GM23338 (cell line): Measurements from ENCODE around the gene PALLD. TPM values are rescaled to one million over a fixed set of nuclear protein-coding genes. Genes with fewer than 3 reads are reported as not detected.
A peak's percentile ranks its signal among the peaks of the same experiment; 100 is the strongest.

Experiments
- ATAC-seq: fragments of 200-7000 bp; cut with Tn5 transposase; 3 replicates; pipeline ENCODE4 v1.9.1; 2020
- DNase-seq: peaks from one replicate; pipeline ENCODE4 v3.0.0-alpha.2; 2015; ENCODE audit warnings: low spot score
- H2AFZ ChIP-seq: fragments of 200-600 bp; sonication (generic); 2 replicates; pipeline ENCODE4 v1.8.0; 2016; ENCODE audit warnings: antibody characterized with exemption, mild to moderate bottlenecking, moderate library complexity
- H3F3A ChIP-seq: fragments of 200-600 bp; sonication (generic); replicated peaks from 2 replicates; pipeline ENCODE4 v1.8.0; 2017; ENCODE audit warnings: antibody characterized with exemption, mixed run types, low read depth
- H3K27ac ChIP-seq: fragments of 200-600 bp; sonication (generic); 2 replicates; pipeline ENCODE4 v1.6.1; 2016; ENCODE audit warnings: low read depth
- H3K27me3 ChIP-seq: fragments of 200-600 bp; sonication (generic); 2 replicates; pipeline ENCODE4 v1.8.0; 2016; ENCODE audit warnings: mild to moderate bottlenecking, mixed run types, moderate library complexity; ENCODE audit not compliant: insufficient read depth
- H3K36me3 ChIP-seq: fragments of 200-600 bp; sonication (generic); 2 replicates; pipeline ENCODE4 v1.8.0; 2016; ENCODE audit warnings: mild to moderate bottlenecking; ENCODE audit not compliant: insufficient read depth
- H3K4me1 ChIP-seq: fragments of 200-600 bp; sonication (generic); 2 replicates; pipeline ENCODE4 v1.8.0; 2016; ENCODE audit warnings: mild to moderate bottlenecking, moderate library complexity; ENCODE audit not compliant: insufficient read depth
- H3K4me2 ChIP-seq: fragments of 200-600 bp; sonication (generic); 2 replicates; pipeline ENCODE4 v1.7.1; 2017; ENCODE audit warnings: mixed run types
- H3K4me3 ChIP-seq: fragments of 200-600 bp; sonication (generic); 2 replicates; pipeline ENCODE4 v1.6.1; 2016; ENCODE audit warnings: mixed run types
- H3K79me2 ChIP-seq: fragments of 200-600 bp; sonication (generic); replicated peaks from 2 replicates; pipeline ENCODE4 v1.8.0; 2017; ENCODE audit warnings: mild to moderate bottlenecking; ENCODE audit not compliant: insufficient read depth
- H3K9me2 ChIP-seq: fragments of 200-600 bp; sonication (generic); 2 replicates; pipeline ENCODE4 v1.8.0; 2017; ENCODE audit not compliant: insufficient read depth
- H4K20me1 ChIP-seq: fragments of 200-600 bp; sonication (generic); replicated peaks from 2 replicates; pipeline ENCODE4 v1.8.0; 2017; ENCODE audit warnings: mild to moderate bottlenecking; ENCODE audit not compliant: insufficient read depth
- H3K27ac Mint-ChIP-seq: 2 replicates; pipeline ENCODE4 v1.8.0; 2020; ENCODE audit warnings: inconsistent platforms, mild to moderate bottlenecking, moderate library complexity, mixed read lengths
- H3K27me3 Mint-ChIP-seq: 3 replicates; pipeline ENCODE4 v1.8.0; 2022; ENCODE audit warnings: low read depth, mild to moderate bottlenecking, moderate library complexity, mixed read lengths, inconsistent platforms; ENCODE audit not compliant: insufficient read depth, poor library complexity
- H3K36me3 Mint-ChIP-seq: 3 replicates; pipeline ENCODE4 v1.8.0; 2021; ENCODE audit warnings: low read depth, mild to moderate bottlenecking, inconsistent platforms, moderate library complexity, mixed read lengths
- H3K4me1 Mint-ChIP-seq: 3 replicates; pipeline ENCODE4 v1.8.0; 2020; ENCODE audit warnings: mild to moderate bottlenecking, inconsistent platforms, mixed read lengths
- H3K4me3 Mint-ChIP-seq: 3 replicates; pipeline ENCODE4 v1.8.0; 2021; ENCODE audit warnings: moderate library complexity, mild to moderate bottlenecking, inconsistent platforms, mixed read lengths
- H3K9me3 Mint-ChIP-seq: 3 replicates; pipeline ENCODE4 v1.8.0; 2020; ENCODE audit warnings: moderate library complexity, mild to moderate bottlenecking, inconsistent platforms, mixed read lengths
- CREB1 ChIP-seq: fragments of 250-450 bp; sonication (Bioruptor Pico); IDR thresholded peaks from 2 replicates; pipeline ENCODE4 v1.5.0; 2020; ENCODE audit warnings: low read depth, mild to moderate bottlenecking, moderate library complexity
- EZH2 ChIP-seq: fragments of 200-600 bp; sonication (generic); IDR thresholded peaks from one replicate; pipeline ENCODE4 v1.8.0; 2017; ENCODE audit warnings: antibody characterized with exemption, mild to moderate bottlenecking, low read depth; ENCODE audit not compliant: unreplicated experiment
- EZH2phosphoT487 ChIP-seq: fragments of 200-600 bp; sonication (generic); IDR thresholded peaks from one replicate; pipeline ENCODE4 v1.8.1; 2018; ENCODE audit warnings: antibody characterized with exemption; ENCODE audit not compliant: unreplicated experiment
- POLR2AphosphoS5 ChIP-seq: IDR thresholded peaks from 2 replicates; pipeline ENCODE4 v1.6.1; 2016; ENCODE audit warnings: antibody characterized with exemption, low read depth
- STAT1 ChIP-seq: IDR thresholded peaks from one replicate; pipeline ENCODE4 v1.6.1; 2016; ENCODE audit warnings: antibody characterized with exemption; ENCODE audit not compliant: unreplicated experiment
- polyA plus RNA-seq: library from polyadenylated mRNA; unstranded; fragments of >200 nt; fragmentation: Nextera tagmentation; extraction: Ambion mirVana; gene quantifications from 2 replicates; pipeline ENCODE4 v1.2.1, GENCODE V29; 2016
- total RNA-seq: library from RNA; depleted of rRNA; stranded (reverse); fragments of >200 nt; shearing (Covaris generic); gene quantifications from 2 replicates; pipeline ENCODE4 v1.2.3, GENCODE V29; 2014
- TF ChIP-seq, protein P1 (sequence below): fragments of 250-450 bp; sonication (Bioruptor Pico); IDR thresholded peaks from 2 replicates; pipeline ENCODE4 v1.5.0; 2020; ENCODE audit warnings: mild to moderate bottlenecking, moderate library complexity
- TF ChIP-seq, protein P2 (sequence below): IDR thresholded peaks from 2 replicates; pipeline ENCODE4 v1.6.1; 2016; ENCODE audit warnings: antibody characterized with exemption
- TF ChIP-seq, protein P3 (sequence below), 2 experiments: fragments of 200-600 bp in 1 of 2; sonication (generic) in 1 of 2; conservative IDR thresholded peaks; 2 replicates each; pipeline versions ENCODE4 v1.5.1 to v1.6.1; 2016 to 2017; ENCODE audit warnings: antibody characterized with exemption in 2 of 2, low read depth in 2 of 2, mild to moderate bottlenecking in 2 of 2, moderate library complexity in 1 of 2

Gene PALLD
- total and polyA plus RNA-seq, 2 experiments from 2014 or later: 13.1 to 30.2 TPM

DNA sequence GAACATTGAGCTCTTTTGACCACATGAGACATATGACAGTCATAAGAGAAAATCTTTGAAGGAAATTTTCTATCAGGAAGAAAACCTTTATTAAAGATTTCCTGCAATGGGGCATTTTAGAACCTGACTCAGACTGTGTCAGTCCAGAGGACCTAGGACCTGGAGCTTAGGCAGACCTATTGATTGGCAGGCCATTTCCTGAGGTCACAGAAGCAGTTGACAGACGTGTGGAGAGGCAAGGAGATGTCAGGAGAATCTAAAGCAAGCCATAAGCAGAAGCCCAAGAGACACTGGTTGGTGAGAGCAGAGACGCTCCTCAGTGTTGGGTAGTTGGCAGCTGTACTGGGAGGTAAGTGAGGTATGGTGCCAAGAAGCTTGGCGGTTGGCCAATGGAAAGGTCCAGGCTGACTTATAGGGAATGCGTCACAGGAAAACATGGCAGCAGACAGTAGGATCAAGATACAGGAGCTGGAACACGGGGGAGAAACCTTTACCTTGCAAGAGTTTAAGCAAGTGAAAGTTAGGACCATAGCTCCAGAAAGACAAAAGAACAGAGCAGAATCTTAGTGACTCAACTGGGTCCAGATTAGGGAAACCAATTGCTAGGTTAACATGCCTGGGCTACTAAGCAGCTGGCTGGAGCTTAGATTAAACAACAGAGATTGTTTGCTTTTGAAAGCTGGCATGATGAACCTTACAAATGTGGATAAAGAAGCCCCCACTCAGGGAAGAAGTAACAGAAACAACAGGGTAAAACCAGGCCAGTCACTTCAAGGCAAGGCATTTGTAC, 18.6 kb downstream of the PALLD start:
- no peak overlapping the region for H3K27ac Mint-ChIP-seq
- no peak for DNase-seq
- Histone ChIP-seq H3K9me2 (peaks cover 2% of the 10 kb centered on the region; the same call in 1 of the 2 replicates), H3K79me2 (no peaks in the 10 kb centered on the region), H3K4me2 (no peak overlapping the region), H3K27me3 (no peaks in the 10 kb centered on the region), H3K36me3 (no peaks in the 10 kb centered on the region), H2AFZ (peak overlapping the region; percentile 23; the same call in 1 of the 2 replicates), H3K4me1 (no peaks in the 10 kb centered on the region), H4K20me1 (no peaks in the 10 kb centered on the region; the same call in 1 of the 2 replicates), H3K27ac (no peak overlapping the region), H3K4me3 (no peak overlapping the region), H3F3A (no peaks in the 10 kb centered on the region)
- no peak overlapping the region for H3K4me3 Mint-ChIP-seq
- no peaks in the 10 kb centered on the region for H3K9me3 Mint-ChIP-seq
- no peaks in the 10 kb centered on the region for H3K36me3 Mint-ChIP-seq
- no peaks in the 10 kb centered on the region for H3K4me1 Mint-ChIP-seq
- no peak for ATAC-seq
- TF ChIP-seq, protein P1, sequence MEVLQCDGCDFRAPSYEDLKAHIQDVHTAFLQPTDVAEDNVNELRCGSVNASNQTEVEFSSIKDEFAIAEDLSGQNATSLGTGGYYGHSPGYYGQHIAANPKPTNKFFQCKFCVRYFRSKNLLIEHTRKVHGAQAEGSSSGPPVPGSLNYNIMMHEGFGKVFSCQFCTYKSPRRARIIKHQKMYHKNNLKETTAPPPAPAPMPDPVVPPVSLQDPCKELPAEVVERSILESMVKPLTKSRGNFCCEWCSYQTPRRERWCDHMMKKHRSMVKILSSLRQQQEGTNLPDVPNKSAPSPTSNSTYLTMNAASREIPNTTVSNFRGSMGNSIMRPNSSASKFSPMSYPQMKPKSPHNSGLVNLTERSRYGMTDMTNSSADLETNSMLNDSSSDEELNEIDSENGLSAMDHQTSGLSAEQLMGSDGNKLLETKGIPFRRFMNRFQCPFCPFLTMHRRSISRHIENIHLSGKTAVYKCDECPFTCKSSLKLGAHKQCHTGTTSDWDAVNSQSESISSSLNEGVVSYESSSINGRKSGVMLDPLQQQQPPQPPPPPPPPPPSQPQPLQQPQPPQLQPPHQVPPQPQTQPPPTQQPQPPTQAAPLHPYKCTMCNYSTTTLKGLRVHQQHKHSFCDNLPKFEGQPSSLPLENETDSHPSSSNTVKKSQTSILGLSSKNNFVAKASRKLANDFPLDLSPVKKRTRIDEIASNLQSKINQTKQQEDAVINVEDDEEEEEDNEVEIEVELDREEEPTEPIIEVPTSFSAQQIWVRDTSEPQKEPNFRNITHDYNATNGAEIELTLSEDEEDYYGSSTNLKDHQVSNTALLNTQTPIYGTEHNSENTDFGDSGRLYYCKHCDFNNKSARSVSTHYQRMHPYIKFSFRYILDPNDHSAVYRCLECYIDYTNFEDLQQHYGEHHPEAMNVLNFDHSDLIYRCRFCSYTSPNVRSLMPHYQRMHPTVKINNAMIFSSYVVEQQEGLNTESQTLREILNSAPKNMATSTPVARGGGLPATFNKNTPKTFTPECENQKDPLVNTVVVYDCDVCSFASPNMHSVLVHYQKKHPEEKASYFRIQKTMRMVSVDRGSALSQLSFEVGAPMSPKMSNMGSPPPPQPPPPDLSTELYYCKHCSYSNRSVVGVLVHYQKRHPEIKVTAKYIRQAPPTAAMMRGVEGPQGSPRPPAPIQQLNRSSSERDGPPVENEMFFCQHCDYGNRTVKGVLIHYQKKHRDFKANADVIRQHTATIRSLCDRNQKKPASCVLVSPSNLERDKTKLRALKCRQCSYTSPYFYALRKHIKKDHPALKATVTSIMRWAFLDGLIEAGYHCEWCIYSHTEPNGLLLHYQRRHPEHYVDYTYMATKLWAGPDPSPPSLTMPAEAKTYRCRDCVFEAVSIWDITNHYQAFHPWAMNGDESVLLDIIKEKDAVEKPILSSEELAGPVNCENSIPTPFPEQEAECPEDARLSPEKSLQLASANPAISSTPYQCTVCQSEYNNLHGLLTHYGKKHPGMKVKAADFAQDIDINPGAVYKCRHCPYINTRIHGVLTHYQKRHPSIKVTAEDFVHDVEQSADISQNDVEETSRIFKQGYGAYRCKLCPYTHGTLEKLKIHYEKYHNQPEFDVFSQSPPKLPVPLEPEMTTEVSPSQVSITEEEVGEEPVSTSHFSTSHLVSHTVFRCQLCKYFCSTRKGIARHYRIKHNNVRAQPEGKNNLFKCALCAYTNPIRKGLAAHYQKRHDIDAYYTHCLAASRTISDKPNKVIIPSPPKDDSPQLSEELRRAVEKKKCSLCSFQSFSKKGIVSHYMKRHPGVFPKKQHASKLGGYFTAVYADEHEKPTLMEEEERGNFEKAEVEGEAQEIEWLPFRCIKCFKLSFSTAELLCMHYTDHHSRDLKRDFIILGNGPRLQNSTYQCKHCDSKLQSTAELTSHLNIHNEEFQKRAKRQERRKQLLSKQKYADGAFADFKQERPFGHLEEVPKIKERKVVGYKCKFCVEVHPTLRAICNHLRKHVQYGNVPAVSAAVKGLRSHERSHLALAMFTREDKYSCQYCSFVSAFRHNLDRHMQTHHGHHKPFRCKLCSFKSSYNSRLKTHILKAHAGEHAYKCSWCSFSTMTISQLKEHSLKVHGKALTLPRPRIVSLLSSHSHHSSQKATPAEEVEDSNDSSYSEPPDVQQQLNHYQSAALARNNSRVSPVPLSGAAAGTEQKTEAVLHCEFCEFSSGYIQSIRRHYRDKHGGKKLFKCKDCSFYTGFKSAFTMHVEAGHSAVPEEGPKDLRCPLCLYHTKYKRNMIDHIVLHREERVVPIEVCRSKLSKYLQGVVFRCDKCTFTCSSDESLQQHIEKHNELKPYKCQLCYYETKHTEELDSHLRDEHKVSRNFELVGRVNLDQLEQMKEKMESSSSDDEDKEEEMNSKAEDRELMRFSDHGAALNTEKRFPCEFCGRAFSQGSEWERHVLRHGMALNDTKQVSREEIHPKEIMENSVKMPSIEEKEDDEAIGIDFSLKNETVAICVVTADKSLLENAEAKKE: no peak
- H3K27me3 Mint-ChIP-seq: peaks cover 1% of the 10 kb centered on the region

DNA sequence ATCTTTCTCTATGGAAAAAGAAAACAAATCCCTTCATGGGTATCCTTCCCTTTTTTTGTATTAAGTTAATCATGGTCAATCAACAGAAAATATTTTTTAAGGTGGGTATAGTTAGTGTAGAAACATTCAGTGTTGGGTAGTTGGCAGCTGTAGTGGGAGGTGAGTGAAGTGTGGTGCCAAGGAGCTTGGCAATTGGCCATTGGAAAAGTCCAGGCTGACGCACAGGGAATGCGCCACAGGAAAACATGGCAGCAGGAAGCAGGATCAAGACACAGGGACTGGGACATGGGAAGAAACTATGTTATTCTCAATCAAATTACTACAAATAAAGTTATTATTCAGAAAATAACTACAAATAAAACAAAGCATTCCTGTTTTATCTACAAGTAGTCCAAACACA, 20.0 kb downstream of the PALLD start:
- no peak overlapping the region for H3K27ac ChIP-seq
- H3K79me2 ChIP-seq: no peaks in the 10 kb centered on the region
- H3K27me3 Mint-ChIP-seq: peaks cover 1% of the 10 kb centered on the region
- no peaks in the 10 kb centered on the region for H3K4me1 ChIP-seq
- H3K4me3 Mint-ChIP-seq: no peak overlapping the region
- no peak overlapping the region for H2AFZ ChIP-seq
- H3K36me3 ChIP-seq: no peaks in the 10 kb centered on the region
- no peak overlapping the region for H3K4me2 ChIP-seq
- H3K9me3 Mint-ChIP-seq: no peaks in the 10 kb centered on the region
- H4K20me1 ChIP-seq: no peaks in the 10 kb centered on the region
- DNase-seq (no peak), ATAC-seq (no peak)
- H3K9me2 ChIP-seq: peaks cover 5% of the 10 kb centered on the region; the same call in 1 of the 2 replicates
- H3K27me3 ChIP-seq: no peaks in the 10 kb centered on the region
- TF ChIP-seq, protein P2, sequence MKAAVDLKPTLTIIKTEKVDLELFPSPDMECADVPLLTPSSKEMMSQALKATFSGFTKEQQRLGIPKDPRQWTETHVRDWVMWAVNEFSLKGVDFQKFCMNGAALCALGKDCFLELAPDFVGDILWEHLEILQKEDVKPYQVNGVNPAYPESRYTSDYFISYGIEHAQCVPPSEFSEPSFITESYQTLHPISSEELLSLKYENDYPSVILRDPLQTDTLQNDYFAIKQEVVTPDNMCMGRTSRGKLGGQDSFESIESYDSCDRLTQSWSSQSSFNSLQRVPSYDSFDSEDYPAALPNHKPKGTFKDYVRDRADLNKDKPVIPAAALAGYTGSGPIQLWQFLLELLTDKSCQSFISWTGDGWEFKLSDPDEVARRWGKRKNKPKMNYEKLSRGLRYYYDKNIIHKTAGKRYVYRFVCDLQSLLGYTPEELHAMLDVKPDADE: no peak
- no peak for TF ChIP-seq CREB1 (CRISPR knock-in tag)
- no peak for TF ChIP-seq STAT1
- no peak for TF ChIP-seq EZH2
- TF ChIP-seq, protein P3, sequence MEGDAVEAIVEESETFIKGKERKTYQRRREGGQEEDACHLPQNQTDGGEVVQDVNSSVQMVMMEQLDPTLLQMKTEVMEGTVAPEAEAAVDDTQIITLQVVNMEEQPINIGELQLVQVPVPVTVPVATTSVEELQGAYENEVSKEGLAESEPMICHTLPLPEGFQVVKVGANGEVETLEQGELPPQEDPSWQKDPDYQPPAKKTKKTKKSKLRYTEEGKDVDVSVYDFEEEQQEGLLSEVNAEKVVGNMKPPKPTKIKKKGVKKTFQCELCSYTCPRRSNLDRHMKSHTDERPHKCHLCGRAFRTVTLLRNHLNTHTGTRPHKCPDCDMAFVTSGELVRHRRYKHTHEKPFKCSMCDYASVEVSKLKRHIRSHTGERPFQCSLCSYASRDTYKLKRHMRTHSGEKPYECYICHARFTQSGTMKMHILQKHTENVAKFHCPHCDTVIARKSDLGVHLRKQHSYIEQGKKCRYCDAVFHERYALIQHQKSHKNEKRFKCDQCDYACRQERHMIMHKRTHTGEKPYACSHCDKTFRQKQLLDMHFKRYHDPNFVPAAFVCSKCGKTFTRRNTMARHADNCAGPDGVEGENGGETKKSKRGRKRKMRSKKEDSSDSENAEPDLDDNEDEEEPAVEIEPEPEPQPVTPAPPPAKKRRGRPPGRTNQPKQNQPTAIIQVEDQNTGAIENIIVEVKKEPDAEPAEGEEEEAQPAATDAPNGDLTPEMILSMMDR (conservative IDR thresholded peaks at IDR 0.05; ENCODE audit: low read depth in 2 of 2): no peak
- no peak for TF ChIP-seq POLR2AphosphoS5
- no peak for TF ChIP-seq EZH2phosphoT487
- no peaks in the 10 kb centered on the region; the same call in 2 of the 3 replicates for H3K4me1 Mint-ChIP-seq
- H3F3A ChIP-seq: no peaks in the 10 kb centered on the region
- H3K36me3 Mint-ChIP-seq: no peaks in the 10 kb centered on the region
- H3K4me3 ChIP-seq: no peak overlapping the region
- no peak overlapping the region for H3K27ac Mint-ChIP-seq
